RWPE2 (cell line): ENCODE measurements around the gene KLHL1.

Source experiments
- ATAC-seq: fragments of 200-7000 bp; cut with Tn5 transposase; 3 replicates; pipeline ENCODE4 v1.9.1; 2021; ENCODE audit warnings: low read depth
- DNase-seq: peaks from one replicate; pipeline ENCODE4 v3.0.0-alpha.2; 2020; ENCODE audit warnings: low spot score
- H3K27ac ChIP-seq: fragments of 450-650 bp; 2 replicates; pipeline ENCODE4 v1.5.1; 2017; ENCODE audit warnings: mild to moderate bottlenecking; ENCODE audit not compliant: poor library complexity, severe bottlenecking
- H3K27me3 ChIP-seq: fragments of 250-450 bp; sonication (Bioruptor Pico); 2 replicates; pipeline ENCODE4 v1.5.1; 2021; ENCODE audit warnings: mild to moderate bottlenecking, moderate library complexity; ENCODE audit not compliant: insufficient read depth, poor library complexity, severe bottlenecking
- H3K36me3 ChIP-seq: fragments of 250-450 bp; sonication (Bioruptor Pico); 2 replicates; pipeline ENCODE4 v1.5.1; 2020; ENCODE audit warnings: low read depth, mild to moderate bottlenecking, moderate library complexity
- H3K4me1 ChIP-seq: fragments of 250-450 bp; sonication (Bioruptor Pico); 2 replicates; pipeline ENCODE4 v1.5.1; 2021; ENCODE audit warnings: mild to moderate bottlenecking, moderate library complexity; ENCODE audit not compliant: insufficient read depth, poor library complexity, severe bottlenecking
- H3K4me3 ChIP-seq: fragments of 250-450 bp; sonication (Bioruptor Pico); 2 replicates; pipeline ENCODE4 v1.5.1; 2021; ENCODE audit warnings: mild to moderate bottlenecking, moderate library complexity; ENCODE audit not compliant: severe bottlenecking
- H3K9me3 ChIP-seq: fragments of 250-450 bp; sonication (Bioruptor Pico); 2 replicates; pipeline ENCODE4 v1.5.1; 2021; ENCODE audit warnings: mild to moderate bottlenecking, moderate library complexity; ENCODE audit not compliant: severe bottlenecking
- CTCF ChIP-seq: fragments of 450-650 bp; IDR thresholded peaks from one replicate; pipeline ENCODE4 v1.5.1; 2017; ENCODE audit warnings: mild to moderate bottlenecking, moderate library complexity; ENCODE audit not compliant: poor library complexity, severe bottlenecking

The KLHL1 gene

GRCh38 chr13:69950160-69950559 is 158.1 kb downstream of the KLHL1 start:
- no peaks in the 10 kb centered on the region for H3K9me3 ChIP-seq
- no peak for TF ChIP-seq CTCF
- H3K4me3 ChIP-seq = no peak overlapping the region
- DNase-seq (no peak), ATAC-seq (no peak)
- no peaks in the 10 kb centered on the region for H3K36me3 ChIP-seq
- H3K4me1 ChIP-seq = no peaks in the 10 kb centered on the region
- H3K27ac ChIP-seq = no peak overlapping the region
- no peaks in the 10 kb centered on the region for H3K27me3 ChIP-seq

- Histone ChIP-seq H3K9me3 (no peaks in the 10 kb centered on the region), H3K36me3 (no peaks in the 10 kb centered on the region), H3K4me1 (no peaks in the 10 kb centered on the region), H3K27ac (no peak overlapping the region), H3K4me3 (no peak overlapping the region), H3K27me3 (no peaks in the 10 kb centered on the region)
- TF ChIP-seq CTCF = no peak
- ATAC-seq = no peak
- no peak for DNase-seq
These were observed 160.2 kb downstream of the KLHL1 start for GRCh38 chr13:69948016-69948415.

- H3K4me3 ChIP-seq = no peak overlapping the region
- no peak for DNase-seq
These were observed 160.7 kb downstream of the KLHL1 start for GRCh38 chr13:69947582-69947981.

DNA sequence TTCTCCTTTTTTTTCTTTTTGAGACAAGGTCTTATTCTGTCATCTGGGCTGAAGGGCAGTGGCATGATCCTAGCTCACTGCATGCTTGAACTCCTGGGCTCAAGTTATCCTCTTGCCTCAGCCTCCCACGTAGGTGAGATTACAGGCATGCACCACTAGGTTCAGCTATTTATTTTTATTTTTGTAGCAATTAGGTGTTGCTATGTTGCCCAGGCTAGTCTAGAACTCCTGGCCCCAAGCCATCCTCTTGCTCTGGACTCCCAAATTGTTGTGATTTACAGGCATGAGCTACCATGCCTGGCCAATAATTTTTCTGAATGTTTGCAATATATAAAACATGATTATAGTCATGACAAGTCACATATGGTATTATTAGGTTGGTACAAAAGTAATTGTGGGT is 161.7 kb downstream of the KLHL1 start:
- Histone ChIP-seq H3K4me1 (no peaks in the 10 kb centered on the region), H3K27me3 (no peaks in the 10 kb centered on the region), H3K36me3 (no peaks in the 10 kb centered on the region), H3K27ac (no peak overlapping the region), H3K9me3 (no peaks in the 10 kb centered on the region), H3K4me3 (no peak overlapping the region)
- DNase-seq = no peak
- no peak for TF ChIP-seq CTCF
- no peak for ATAC-seq

More at GRCh38 chr13:69947582-69947981, 160.7 kb downstream of the KLHL1 start:
- H3K36me3 ChIP-seq = no peaks in the 10 kb centered on the region
- no peaks in the 10 kb centered on the region for H3K27me3 ChIP-seq
- ATAC-seq = no peak
- no peak overlapping the region for H3K27ac ChIP-seq
- no peaks in the 10 kb centered on the region for H3K9me3 ChIP-seq
- no peaks in the 10 kb centered on the region for H3K4me1 ChIP-seq
- no peak for TF ChIP-seq CTCF

DNA sequence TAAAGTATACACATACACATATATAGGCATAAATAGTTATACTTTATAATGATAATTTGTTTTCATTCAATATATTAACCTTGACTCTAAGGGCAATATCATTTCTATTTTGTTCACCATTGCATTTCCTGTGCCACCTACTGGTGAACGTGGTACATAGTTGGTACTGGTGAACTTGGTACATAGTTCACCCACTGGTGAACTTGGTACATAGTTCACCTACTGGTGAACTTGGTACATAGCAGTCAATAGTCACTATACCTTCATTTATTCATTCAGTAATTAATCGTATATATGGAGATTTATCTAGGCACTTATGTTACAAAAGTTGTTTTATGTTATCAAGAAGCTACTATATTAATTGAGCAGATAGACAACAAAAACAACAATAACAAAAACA is 173.2 kb downstream of the KLHL1 start:
- Histone ChIP-seq H3K27me3 (no peaks in the 10 kb centered on the region), H3K27ac (no peak overlapping the region), H3K36me3 (no peaks in the 10 kb centered on the region), H3K4me3 (no peak overlapping the region), H3K4me1 (no peaks in the 10 kb centered on the region), H3K9me3 (no peaks in the 10 kb centered on the region)
- no peak for DNase-seq
- no peak for ATAC-seq
- TF ChIP-seq CTCF = peak; percentile 37
